Measurements from ENCODE around the gene GAMT.

GAMT gene

DNA sequence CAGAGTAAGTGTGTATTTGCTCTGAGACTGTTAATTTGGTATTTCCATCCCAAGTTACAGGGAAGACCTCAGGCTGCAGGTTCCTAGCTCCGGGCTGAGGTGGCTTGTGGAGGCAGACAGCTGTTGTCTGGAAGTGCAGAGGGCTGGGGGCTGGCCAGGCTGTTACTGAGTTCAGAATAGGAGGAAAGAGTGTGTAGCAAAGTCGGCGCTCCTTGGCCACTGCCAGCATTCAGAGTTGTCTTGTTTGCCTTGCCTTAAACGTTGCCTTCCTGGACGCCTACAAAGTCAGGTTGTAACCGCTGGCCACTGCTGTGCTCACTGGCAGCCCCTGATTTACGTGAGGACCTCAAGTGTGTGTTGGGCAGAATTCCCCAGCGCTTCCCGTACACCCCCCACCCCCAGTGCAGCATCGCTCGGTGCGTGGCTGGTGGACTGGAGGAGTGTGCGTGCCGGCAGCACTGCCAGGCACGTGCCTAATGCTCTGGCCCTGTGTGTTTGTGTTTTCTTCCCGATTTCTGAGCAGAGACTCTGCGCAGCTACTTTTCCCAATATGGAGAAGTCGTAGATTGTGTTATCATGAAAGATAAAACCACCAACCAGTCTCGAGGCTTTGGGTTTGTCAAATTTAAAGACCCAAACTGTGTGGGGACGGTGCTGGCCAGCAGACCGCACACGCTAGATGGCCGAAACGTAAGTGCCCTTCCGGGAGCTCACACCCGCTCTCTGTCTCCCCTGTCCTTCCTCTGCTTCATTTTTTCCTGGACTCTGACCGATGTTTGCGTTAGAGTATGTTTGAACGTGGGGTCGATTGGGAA, 16.5 kb upstream of the GAMT start:
- DNase-seq: no peak

DNA sequence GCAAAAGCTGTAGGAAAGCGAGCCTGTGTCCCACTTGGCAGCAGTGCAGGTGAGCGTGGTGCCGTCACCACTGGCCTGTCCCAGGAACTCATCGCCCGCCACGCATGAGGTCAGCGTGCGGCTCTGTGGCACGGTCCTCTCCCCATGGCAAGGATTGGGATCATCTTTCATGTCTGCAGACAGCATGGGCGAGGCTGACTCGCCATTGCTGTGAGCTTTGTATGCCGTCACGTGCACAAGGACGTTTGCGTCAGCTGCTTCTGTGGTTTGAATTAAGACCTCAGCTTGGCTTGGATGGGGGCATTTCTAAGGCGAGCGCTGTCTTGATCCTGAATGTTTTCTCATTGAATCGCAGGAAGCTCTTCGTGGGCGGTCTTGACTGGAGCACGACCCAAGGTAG, 15.8 kb upstream of the GAMT start:
- no peak for DNase-seq

DNA sequence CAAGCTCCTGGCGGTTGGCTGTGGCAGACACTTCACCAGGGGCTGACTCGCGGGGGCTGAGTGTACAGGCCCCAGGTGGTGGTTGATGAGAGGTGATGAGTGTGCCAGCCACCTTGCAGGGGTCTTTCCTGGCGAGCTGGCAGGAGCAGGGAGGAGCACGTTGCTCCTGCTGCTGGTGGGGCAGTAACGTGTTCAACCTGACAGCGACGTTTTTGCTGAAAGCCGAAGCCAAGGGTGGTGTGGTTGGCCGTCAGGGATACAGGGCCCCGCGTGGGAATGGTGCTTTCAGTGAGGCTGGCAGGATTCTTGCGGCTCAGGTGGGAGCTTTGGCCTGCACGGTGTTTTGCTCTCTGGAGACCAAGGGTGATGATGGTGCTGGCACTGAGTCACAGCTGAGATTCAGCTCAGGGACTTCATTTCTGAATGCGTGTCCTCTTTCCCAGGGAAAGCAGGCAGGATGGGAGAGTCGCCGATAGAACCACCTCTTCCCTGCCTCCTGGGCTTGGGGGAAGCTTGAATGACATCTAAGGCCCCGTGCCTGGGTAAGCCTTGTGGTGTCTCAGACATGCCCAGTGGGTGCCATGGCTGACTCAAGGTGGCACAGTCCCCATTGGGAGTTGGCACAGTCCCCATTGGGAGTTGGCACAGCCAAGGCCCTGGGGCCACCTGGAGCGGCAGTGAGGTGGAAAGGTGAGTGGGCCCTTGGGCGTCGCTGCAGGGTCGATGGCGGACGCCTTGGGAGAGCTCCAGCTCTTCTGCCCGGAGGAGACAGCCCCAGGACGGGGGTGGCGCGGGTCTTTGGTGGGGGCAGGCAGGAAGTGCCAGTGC, 14.9 kb upstream of the GAMT start:
- DNase-seq: no peak

DNA sequence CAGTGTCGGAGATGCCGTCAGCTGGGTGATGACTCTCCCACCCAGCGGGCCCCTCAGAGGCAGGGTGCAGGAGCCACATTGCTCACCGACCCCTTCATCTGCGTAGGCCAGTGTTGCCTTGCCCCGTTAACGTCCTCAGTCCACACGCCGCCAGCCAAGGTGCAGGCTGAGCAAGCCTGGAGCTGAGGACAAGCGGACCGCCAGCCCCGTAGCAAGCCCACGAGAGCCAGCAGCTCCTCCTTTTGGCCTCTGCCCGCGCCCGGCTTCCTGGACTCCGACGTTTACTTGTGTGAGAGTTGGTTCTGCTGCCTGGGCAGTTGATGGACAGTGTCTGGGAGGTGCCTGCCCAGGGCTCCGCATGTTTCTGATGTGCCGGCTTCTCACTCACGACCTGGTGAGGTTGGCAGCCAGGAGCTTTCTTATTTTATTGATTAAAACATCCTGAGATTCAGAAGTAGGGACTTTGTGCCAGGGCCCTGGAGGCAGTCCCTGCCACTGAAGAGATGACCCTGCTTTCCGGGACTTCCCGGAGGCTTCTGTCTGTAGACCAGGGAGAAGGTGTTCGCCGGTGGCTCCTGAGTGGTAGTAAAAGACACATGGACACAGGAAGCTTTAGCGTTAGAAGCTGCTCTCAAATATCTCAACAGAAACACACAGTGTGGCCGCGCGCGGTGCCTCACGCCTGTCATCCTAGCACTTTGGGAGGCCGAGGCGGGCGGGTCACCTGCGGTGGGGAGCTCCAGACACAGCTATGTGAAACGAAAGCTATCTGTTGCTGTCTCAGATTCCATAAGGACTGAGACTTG, 11.9 kb upstream of the GAMT start:
- DNase-seq: no peak

DNA sequence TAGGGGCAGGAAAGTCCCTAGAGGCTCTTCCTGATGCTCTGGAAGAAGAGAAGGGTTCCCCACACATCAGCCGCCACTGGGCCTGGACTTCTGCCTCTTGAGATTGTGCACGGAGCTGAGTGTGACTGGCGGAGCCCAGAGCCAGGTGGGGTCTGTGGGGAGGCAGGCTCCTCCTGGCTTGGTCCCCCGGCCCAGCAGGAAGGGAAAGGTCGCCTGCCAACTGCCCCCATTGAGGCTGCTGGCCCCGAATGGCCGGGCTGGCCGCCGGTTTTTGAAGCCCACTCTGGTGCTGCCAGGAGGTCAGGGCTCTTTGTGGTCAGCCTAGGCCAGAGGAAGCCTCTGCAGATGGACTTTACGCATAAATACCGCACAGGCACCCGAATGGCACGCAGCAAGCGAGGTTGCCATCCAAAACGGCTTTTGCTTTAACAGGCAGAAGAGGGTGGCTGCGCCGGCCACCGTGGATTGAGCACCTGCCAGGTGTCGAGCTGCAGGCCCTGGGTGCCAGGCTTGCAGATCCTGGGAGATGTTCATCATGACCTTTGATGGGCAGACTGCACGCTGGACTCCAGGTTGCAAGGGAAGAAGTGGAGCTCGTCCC, 11.1 kb upstream of the GAMT start:
- DNase-seq: no peak

DNA sequence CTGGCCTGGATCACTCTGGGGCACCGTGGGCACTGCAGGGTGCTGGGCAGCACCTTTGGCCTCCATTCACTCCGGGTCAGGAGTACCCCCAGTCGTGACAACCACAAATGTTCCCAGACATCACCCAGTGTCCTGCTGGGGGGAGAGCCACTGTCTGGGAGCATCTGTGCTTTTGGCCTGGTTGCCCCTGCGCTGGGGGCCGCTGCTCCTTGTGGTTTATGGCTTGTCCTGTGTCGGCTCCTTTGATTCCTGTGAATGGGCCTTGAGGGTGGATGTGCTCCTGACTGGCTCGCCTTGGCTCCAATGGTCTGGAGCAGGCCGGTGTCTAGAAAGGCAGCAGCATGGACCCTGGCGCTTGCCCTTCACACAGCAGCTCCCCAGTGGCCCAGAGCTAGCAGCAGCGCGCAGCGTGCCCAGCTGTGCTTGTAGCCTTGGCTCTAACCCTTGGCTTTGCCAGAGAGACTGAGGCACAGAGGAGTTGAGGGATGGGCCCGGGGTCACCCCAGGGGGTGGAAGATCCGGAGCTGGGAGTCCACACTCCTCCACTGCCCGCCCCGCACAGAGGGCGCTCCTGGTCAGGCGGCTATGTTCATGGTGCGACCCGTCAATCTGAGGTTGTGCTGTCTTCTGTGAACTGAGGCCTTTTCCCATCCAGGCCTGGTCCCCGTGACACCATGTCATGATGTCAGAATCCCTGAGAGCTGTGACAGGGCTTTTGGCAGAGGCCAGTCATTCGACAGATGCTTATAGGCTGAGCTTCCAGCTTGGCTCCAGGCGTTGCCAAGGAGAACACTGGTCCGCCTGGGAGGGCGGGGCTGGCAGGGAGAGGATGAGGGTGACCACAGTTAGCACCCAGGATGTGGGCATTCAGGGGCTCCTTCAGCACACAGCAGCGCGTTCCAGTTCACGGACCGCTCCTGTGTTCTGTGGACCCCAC, 10.2 kb upstream of the GAMT start:
- DNase-seq: no peak

DNA sequence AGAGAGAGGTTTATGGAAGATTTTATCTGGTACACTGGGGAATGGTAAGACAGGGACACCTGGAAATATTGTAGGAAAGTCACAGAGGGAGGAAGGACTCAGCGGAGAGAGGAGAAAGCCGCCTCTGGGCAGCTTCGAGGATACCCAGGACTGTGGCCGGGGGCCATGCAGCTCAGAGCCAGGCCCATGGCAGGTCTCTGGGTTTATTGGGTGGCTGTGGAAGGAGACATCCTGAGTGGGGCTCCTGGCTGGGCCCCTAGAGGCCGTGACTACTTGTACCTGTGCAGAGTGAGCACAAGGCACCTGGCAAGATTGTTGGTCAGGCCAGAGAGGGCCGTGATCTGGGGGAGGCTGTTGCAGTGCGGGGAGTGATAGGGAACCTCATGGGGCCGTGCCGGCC, 9.4 kb upstream of the GAMT start:
- DNase-seq: no peak

DNA sequence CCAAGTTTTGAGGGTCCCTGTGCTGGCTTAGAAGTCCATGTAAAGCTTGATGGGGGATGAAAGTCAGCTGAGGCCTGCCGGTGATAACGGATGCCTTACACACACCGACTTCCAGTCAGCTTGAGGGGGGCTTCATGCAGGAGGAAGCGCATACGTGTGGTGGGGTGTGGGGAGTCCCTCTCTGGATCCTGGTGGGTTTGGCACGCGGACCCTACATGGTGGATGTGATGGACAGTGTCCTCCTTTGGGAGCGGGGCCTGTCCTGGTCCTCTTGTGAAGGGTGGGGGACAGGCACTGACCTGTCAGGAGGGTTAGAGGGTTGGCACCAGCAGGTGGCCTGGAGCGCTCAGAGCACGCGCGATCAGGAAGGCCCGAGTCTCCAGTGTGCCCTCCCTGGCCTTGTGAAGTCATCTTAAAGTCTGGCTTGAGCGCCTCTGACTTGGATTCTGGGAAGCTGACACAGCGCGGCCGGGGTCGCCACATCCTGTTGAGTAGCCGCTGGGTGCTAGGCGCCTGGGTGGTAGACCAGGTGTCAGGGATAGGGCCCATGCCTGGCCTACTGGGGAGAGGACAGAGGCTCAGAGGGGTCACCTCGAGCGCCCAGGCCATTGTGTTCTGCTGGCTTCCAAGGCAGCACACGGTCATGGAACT, 8.9 kb upstream of the GAMT start:
- no peak for DNase-seq

DNA sequence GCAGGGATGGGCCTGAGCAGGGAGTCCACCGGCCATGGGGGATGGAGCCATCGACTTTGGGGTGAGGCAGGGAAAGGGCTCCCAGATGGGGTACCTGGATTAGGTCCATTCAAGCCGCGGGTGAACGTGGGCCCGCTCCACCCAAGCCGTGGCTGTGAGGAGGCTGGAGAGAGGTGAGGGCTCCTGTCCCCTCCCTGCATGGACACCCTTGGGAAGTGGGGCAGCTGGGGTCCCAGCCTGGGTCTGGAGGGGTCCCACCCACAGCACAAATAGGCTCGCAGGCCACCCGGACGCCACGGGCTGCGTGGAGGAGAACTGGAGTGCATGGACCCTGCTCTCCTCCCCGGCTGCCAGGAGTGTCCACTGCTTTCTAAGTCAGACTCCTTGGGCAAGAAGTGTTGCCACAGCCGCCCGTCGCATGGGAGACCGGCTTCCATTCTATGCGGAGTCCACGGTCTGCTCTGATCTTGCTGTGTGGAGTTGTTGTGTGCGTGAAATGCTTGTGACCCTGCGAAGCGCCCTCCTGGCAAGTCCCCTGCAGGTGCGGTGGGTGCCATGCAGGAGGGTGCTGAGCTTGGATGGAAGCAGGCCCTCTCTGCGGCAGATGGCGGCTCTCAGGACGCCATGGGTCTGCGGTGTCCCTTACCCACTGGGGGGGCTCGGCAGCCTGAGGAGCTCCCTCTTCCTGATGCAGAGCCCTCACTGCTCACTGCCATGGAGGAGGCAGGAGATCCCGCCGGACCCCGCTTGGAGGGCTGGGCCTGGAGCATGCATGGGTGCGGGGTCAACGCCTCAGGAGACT, 8.1 kb upstream of the GAMT start:
- no peak for DNase-seq

DNA sequence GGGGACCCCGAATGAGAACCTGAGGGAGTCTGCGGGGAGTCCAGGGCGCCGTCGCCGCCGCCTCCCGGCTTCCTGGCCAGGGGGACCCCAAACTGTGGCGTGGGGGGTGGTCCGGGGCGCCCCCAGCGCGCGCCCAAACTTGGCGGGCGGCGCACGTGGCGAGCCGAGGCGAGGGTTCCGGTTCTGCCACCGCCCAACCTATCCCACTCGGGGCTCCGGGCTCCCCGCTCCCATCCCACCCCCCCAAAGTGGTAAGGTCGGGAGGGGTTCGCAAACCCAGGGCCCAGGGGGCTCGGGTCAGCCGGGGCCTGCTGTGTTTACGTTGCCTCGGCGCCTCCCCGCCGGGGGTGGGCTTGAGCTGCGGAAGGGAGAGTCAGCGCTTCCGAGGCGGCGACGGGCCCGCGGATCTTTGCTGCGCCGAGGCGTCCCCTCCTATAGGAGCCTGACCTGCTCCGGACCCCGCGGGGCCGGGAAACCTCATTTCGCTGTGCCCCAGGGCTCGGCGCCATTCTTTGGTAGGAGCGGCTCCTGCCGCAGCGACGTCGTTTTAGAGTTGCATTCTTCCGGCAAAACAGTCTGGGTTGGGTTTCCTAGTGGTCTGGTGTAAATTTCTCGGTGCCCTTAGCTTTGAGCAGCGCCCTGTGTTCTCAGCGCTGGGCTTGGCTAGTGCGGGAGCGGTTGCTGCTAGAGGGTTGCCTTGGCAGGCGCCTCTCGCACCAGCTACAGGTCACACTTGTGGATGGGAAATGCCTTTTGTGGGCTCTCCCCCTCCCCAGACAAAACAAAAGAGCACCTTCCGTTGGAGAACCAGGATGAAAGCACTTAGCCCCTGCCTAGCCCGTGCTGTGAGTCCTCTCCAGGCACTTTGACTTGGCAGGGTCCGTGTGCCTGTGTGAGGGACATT, 7.2 kb upstream of the GAMT start:
- DNase-seq: no peak

DNA sequence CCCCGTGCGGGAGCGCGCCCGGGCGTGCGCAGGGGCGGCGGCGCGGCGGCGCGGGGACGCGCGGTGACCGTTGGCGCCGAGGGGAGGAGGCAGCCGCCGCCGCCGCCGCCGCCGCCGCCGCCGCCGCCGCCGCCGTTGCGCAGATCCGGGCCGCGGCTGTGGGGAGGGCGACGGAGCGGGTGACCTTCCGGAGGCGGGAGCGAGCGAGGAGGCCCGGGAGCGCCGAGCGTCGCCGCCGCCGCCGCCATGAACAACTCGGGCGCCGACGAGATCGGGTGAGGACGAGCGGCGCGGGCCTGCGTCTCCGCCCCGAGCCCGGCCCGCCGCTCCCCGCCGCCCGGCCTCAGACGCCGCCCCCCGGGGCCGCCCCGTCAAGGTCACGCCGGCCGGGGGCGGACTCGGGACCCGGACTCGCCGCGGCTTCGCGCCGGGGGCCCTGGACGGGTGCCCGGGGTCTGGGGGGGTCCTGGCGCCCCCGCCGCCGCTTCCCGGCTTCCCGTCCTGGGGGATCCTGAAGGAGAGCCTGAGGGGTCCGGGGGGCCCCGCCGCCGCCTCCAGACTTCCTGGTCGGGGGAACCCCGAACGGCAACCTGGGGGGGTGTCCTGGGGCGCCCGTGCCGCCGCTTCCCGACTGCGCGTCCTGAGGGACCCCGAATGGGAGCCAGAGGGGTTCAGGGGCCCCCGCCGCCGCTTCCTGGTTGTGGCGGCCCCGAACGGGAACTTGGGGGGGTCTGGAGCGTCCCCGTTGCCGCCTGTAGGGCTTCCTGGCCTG, 6.4 kb upstream of the GAMT start, which contains the start of gene DAZAP1:
DAZAP1 (plus strand) TSS at position 59 of the 772 bp plus-strand sequence; CDS start at position 247, 188 bp downstream.
- DNase-seq: no peak

DNA sequence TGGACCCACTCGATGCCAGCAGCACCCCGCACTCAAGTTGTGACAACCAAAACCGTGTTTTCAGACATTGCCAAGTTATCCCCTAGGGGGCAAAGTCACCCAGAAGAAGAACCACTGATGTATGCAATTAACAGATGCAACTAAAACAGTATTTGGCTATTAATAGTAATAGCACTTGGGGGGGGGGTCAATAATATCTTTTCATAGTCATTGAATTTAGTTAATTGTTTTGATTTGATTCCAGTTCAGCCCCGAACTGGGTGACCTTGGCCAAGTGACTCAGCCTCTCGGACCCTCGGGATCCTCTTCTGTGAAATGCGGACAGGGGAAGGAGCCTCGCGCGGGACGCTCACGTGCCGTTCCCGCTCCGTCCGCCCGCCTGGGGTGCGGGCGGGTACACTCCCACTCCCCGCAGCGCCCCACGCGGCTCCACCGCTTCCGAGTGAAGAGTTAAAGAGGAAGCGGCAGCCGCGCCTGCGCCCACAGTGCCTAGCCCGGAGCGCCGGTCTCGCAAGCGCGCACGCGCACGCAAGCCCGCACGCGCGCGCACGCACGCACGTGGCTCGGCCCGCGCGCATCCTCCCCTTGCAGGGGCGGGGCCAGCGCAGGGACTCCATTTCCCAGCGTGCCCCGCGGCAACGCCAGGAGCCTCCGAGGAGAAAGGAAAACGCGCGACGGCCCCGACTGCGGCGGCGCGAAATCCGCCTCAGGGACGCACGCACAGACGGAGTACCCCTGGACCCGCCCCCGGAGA, 5.6 kb upstream of the GAMT start:
- DNase-seq: peak; percentile 100

DNA sequence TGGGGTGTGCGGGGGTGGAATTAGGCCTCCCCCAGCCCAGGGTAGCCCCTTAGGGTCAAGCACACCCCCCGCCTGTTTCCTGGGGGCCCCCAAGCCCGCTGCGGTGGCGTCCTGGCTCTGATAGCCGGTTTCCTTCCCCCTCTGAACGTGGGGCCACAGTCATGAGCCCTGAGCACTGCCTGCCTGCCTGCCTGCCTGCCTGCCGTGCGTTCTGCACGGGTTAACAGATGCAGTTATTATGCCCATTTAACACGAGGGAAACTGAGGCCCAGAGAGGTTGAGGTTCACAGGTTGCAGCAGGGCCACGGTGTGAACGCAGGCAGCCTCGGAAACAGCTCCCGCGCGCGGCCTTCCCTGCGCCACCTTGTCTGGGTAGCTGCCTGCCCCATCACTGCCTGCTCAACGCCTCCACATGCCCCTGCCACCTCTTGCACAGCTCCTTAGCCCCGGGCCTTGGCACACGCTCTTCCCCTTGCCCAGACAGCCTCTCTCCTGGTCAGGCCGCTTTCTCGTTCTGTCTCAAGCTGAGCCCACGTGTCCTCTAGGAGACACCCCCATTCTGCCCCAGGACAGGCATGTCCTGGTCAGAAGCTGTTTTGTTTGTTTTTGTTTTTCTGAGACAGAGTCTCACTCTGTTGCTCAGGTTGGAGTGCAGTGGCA, 1.2 kb upstream of the GAMT start:
- DNase-seq: no peak

DNA sequence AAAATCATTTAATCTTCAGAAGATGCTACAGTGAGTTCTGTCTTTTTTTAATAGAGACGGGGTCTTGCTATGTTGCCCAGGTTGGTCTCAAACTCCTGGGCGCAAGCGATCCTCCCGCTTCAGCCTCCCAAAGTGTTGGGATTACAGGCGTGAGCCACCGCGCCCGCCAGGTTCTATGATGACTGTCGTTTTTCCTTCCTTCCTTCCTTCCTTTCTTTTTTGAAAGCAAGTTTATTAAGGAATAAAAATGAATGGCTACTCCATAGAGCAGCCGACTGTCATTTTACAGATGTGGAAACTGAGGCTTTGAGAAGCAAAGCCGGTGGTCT, 511 bp upstream of the GAMT start:
- no peak for DNase-seq

DNA sequence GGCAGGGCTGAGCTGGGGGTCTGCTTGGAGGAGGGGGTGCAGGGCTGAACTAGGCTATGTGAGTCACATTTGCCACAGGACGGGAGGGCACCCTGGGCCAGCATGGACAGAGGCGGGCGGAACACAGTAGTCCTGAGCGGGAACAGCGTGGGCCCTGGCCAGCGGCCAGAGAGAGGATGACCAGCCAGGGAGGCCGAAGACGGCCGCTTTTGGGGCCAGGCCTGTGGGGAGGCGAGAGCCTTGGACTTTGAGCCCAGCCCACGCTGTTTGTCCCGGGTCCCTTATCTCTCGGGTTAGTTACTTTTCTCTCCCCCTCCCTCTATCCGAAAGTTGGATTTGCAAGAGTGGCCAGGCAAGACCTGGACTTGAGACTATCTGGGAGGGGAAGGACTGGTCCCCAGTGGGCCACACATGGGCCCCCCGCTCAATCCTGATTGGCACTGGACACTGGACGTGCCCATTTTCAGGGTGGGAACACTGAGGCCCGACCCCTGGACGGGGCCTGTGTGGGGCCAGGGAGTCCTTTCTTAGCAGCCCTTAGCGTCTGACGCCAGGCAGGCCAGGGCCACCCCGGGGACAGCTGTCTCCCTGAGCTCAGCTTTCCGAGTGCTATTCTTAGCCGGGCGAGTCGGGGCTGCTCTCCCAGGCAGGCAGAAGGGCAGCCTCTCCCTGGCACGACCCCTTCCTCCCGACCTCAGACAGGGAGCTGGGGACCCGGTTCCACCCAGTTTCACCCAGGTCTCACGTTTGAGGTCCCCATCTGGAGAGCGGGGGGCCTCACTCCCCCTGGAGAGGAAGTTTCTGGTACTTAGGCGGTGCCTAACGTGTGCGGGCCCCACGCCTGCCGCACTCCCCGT, 833 bp downstream of the GAMT start:
- DNase-seq: no peak

DNA sequence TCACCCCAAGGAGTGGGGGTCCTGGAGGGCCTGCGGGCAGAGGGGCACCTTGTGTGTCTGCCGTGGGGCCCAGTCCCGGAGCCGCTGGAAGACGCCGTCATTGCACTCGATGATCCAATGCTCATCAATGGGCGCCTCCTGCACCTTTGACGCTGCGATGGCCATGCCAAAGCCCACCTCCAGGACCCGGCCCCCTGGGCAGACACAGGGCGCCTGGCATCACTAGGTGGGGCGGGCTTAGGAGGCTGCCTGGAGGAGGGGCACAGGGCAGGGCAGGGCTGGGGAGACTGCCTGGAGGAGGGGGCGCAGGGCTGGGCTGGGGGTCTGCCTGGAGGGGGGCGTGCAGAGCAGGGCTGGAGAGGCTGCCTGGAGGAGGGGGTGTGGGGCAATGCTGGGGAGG, 1.6 kb downstream of the GAMT start:
- DNase-seq: no peak
